Neural crest cell (in vitro differentiated cells): ENCODE measurements around the gene LRMDA. TPM values are rescaled to one million over a fixed set of nuclear protein-coding genes. Genes with fewer than 3 reads are reported as not detected.
A peak's percentile ranks its signal among the peaks of the same experiment; 100 is the strongest.

Source experiments
- DNase-seq: peaks from one replicate; pipeline ENCODE4 v3.0.0; 2021; ENCODE audit warnings: low read depth, mixed read lengths, low spot score
- H3K27ac Mint-ChIP-seq: one replicate; pipeline ENCODE4 v1.8.0; 2021; ENCODE audit warnings: mild to moderate bottlenecking, mixed read lengths; ENCODE audit not compliant: unreplicated experiment
- H3K27me3 Mint-ChIP-seq: 2 replicates; pipeline ENCODE4 v1.8.0; 2021; ENCODE audit warnings: low read depth, mild to moderate bottlenecking, mixed read lengths
- H3K36me3 Mint-ChIP-seq: 2 replicates; pipeline ENCODE4 v1.8.0; 2021; ENCODE audit warnings: low read depth, mild to moderate bottlenecking, mixed read lengths
- H3K4me1 Mint-ChIP-seq: 2 replicates; pipeline ENCODE4 v1.8.0; 2021; ENCODE audit warnings: mixed read lengths
- H3K4me3 Mint-ChIP-seq: one replicate; pipeline ENCODE4 v1.8.0; 2021; ENCODE audit warnings: mild to moderate bottlenecking, mixed read lengths
- H3K9me3 Mint-ChIP-seq: 2 replicates; pipeline ENCODE4 v1.8.0; 2021; ENCODE audit warnings: mixed read lengths
- total RNA-seq: library from RNA; stranded (reverse); gene quantifications from 2 replicates; pipeline ENCODE4 v1.2.1, GENCODE V29; 2021
- TF ChIP-seq, protein P1 (sequence below): fragments of 200-600 bp; sonication (generic); conservative IDR thresholded peaks from 2 replicates; pipeline ENCODE4 v1.5.0; 2021; ENCODE audit warnings: antibody characterized with exemption, mild to moderate bottlenecking

LRMDA gene
- total RNA-seq, 1 donor from 2014 or later: 3.1 TPM

GRCh38 chr10:76334255-76334654, 902.8 kb downstream of the LRMDA start:
- no peak for DNase-seq
- Mint-ChIP-seq H3K27ac (no peak overlapping the region), H3K4me3 (no peak overlapping the region), H3K4me1 (peaks cover 37% of the 10 kb centered on the region), H3K9me3 (peaks cover 2% of the 10 kb centered on the region), H3K27me3 (no peaks in the 10 kb centered on the region), H3K36me3 (no peaks in the 10 kb centered on the region)
- TF ChIP-seq, protein P1, sequence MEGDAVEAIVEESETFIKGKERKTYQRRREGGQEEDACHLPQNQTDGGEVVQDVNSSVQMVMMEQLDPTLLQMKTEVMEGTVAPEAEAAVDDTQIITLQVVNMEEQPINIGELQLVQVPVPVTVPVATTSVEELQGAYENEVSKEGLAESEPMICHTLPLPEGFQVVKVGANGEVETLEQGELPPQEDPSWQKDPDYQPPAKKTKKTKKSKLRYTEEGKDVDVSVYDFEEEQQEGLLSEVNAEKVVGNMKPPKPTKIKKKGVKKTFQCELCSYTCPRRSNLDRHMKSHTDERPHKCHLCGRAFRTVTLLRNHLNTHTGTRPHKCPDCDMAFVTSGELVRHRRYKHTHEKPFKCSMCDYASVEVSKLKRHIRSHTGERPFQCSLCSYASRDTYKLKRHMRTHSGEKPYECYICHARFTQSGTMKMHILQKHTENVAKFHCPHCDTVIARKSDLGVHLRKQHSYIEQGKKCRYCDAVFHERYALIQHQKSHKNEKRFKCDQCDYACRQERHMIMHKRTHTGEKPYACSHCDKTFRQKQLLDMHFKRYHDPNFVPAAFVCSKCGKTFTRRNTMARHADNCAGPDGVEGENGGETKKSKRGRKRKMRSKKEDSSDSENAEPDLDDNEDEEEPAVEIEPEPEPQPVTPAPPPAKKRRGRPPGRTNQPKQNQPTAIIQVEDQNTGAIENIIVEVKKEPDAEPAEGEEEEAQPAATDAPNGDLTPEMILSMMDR: no peak

GRCh38 chr10:76336213-76336963, 905.0 kb downstream of the LRMDA start:
- Mint-ChIP-seq H3K36me3 (no peaks in the 10 kb centered on the region), H3K9me3 (peaks cover 2% of the 10 kb centered on the region), H3K27ac (peak overlapping the region; percentile 68), H3K4me1 (peaks cover 37% of the 10 kb centered on the region), H3K27me3 (no peaks in the 10 kb centered on the region), H3K4me3 (no peak overlapping the region)
- TF ChIP-seq, protein P1: no peak
- no peak for DNase-seq

- no peak for DNase-seq
- TF ChIP-seq, protein P1: no peak
- Mint-ChIP-seq H3K36me3 (no peaks in the 10 kb centered on the region), H3K27ac (peak overlapping the region; percentile 0), H3K27me3 (no peaks in the 10 kb centered on the region), H3K4me1 (peaks cover 42% of the 10 kb centered on the region), H3K9me3 (peaks cover 7% of the 10 kb centered on the region), H3K4me3 (no peak overlapping the region)
Observed at GRCh38 chr10:76337641-76338040, 906.2 kb downstream of the LRMDA start.

DNA sequence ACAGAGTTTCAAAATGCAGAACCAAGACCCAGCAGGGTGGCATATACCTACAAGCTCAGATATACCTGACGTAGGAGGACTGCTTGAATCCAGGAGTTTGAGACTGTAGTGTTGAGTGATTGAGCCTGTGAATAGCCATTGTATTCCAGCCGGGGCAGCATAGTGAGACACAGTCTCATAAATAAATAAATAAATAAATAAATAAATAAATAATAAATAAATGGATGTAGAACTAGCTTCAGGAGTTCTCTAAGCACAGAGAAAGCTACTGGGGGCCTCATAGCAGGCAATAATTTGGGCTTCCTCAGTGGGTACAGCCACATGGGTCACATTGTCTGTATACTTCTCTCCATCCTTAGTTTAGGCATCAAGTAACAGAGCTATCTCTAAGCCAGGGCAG, 906.8 kb downstream of the LRMDA start:
- H3K36me3 Mint-ChIP-seq: no peaks in the 10 kb centered on the region
- no peaks in the 10 kb centered on the region for H3K27me3 Mint-ChIP-seq
- TF ChIP-seq, protein P1: no peak
- peaks cover 7% of the 10 kb centered on the region for H3K9me3 Mint-ChIP-seq
- no peak overlapping the region for H3K4me3 Mint-ChIP-seq
- H3K27ac Mint-ChIP-seq: no peak overlapping the region
- DNase-seq: no peak
- H3K4me1 Mint-ChIP-seq: peaks cover 42% of the 10 kb centered on the region

DNA sequence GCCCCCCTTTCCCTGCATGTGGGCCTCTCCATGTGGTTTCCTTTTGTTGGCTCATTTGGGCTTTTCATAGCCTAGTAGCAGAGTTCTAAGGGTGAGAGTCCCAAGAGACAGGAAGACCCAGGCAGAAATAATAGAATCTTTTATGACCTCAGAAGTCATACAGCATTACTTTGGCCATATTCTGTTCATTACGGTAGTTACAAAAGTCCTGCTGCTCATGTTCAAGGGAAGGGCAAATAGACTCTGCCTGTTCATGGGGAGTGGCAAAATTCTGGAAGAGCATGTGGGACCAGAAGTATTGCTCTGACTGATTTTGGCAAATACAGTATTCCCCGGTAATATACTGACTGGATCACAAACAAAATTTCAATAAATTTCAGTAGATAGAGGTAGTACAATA, 910.3 kb downstream of the LRMDA start:
- no peaks in the 10 kb centered on the region for H3K27me3 Mint-ChIP-seq
- H3K4me3 Mint-ChIP-seq: no peak overlapping the region
- TF ChIP-seq, protein P1: no peak
- peaks cover 13% of the 10 kb centered on the region for H3K4me1 Mint-ChIP-seq
- no peak overlapping the region for H3K27ac Mint-ChIP-seq
- H3K9me3 Mint-ChIP-seq: peaks cover 8% of the 10 kb centered on the region
- H3K36me3 Mint-ChIP-seq: peaks cover 3% of the 10 kb centered on the region
- no peak for DNase-seq
